Measurements from ENCODE around the gene TMEM245. TPM values are rescaled to one million over a fixed set of nuclear protein-coding genes. Genes with fewer than 3 reads are reported as not detected.

Gene TMEM245
- total and polyA plus RNA-seq, 2 donors (not counting 3 experiments of a cell fraction or from before 2014, with no cell fraction given): 44.2 to 48.0 TPM

- Histone ChIP-seq H3K4me1 (ENCODE audit: control insufficient read depth, extremely low read depth, insufficient read depth, low read length) (peaks cover 36% of the 10 kb centered on the region), H3K36me3 (ENCODE audit: control insufficient read depth in 2 of 2, extremely low read depth in 1 of 2, insufficient read depth in 2 of 2, low read length in 2 of 2) (no peaks in the 10 kb centered on the region), H3K27ac (ENCODE audit: insufficient read depth, low read depth, low read length) (no peak overlapping the region), H3K4me3 (replicated peaks in 1 of 3; ENCODE audit: insufficient read depth in 1 of 3, low read depth in 1 of 3, low read length in 3 of 3) (no peak overlapping the region), H3K27me3 (ENCODE audit: control insufficient read depth in 2 of 2, insufficient read depth in 2 of 2, low read length in 2 of 2) (no peaks in the 10 kb centered on the region), H2AFZ (ENCODE audit: low read depth, low read length) (no peak overlapping the region), H4K20me1 (replicated peaks; ENCODE audit: control insufficient read depth, extremely low read depth, insufficient read depth, low read length) (no peaks in the 10 kb centered on the region), H3K9me1 (replicated peaks; ENCODE audit: control insufficient read depth, extremely low read depth, insufficient read depth, low read length) (no peaks in the 10 kb centered on the region), H3K79me2 (ENCODE audit: control insufficient read depth, insufficient read depth, low read length) (peaks cover 90% of the 10 kb centered on the region), H3K4me2 (ENCODE audit: insufficient read depth, low read length) (no peak overlapping the region), H3K9ac (replicated peaks; ENCODE audit: extremely low read depth, insufficient read depth, low read length) (no peak overlapping the region), H3K9me3 (replicated peaks; ENCODE audit: control insufficient read depth, insufficient read depth, low read length) (no peaks in the 10 kb centered on the region)
- no TSS peak for BruUV-seq (replicated peaks)
- dilution Hi-C loops (cut with MboI; ENCODE audit: extremely low pct_ligation_motif_present, low sequenced_read_pairs) (no loop called here), intact Hi-C loops (cut with micrococcal nuclease) (loop anchor here (5.0 to 10.0 kb wide), 3 partner anchors 122 to 1630 kb away; partner anchors contain the start of genes ABITRAM, ELP1 and KLF4)
- DNase-seq (ENCODE audit: low read depth, low spot score) (no peak), FAIRE-seq (no peak)
- ChIA-PET CTCF (no interaction called here), POLR2A (no interaction called here)
- TF ChIP-seq CTCF (IDR thresholded peaks at IDR 0.05; ENCODE audit: extremely low read depth in 1 of 2, insufficient read depth in 1 of 2, low read depth in 1 of 2, low read length in 2 of 2) (no peak), FOS (IDR thresholded peaks at IDR 0.05; ENCODE audit: borderline replicate concordance, insufficient read depth, low read length) (no peak), POLR2AphosphoS5 (IDR thresholded peaks at IDR 0.05; ENCODE audit: insufficient read depth, low read depth, low read length) (no peak), EZH2 (IDR thresholded peaks at IDR 0.05; ENCODE audit: borderline replicate concordance, low read depth, low read length, severe bottlenecking) (no peak), GATA2 (IDR thresholded peaks at IDR 0.05; ENCODE audit: insufficient read depth, insufficient read length, low read depth, low read length) (no peak), JUN (IDR thresholded peaks at IDR 0.05; ENCODE audit: borderline replicate concordance, insufficient read depth, insufficient read length, low read depth) (no peak), POLR2A (IDR thresholded peaks at IDR 0.05; ENCODE audit: low read depth, low read length) (no peak)
These were observed 5.1 kb downstream of the TMEM245 start for GRCh38 chr9:109114670-109115069.
